ENCODE data around the gene ARFGEF3. TPM values are rescaled to one million over a fixed set of nuclear protein-coding genes. Genes with fewer than 3 reads are reported as not detected.
"Not testable (repeated sequence)": the region's sequence is repeated elsewhere in the genome, so short reads cannot be mapped to it uniquely, and the experiment has no call there.

The ARFGEF3 gene, protein sequence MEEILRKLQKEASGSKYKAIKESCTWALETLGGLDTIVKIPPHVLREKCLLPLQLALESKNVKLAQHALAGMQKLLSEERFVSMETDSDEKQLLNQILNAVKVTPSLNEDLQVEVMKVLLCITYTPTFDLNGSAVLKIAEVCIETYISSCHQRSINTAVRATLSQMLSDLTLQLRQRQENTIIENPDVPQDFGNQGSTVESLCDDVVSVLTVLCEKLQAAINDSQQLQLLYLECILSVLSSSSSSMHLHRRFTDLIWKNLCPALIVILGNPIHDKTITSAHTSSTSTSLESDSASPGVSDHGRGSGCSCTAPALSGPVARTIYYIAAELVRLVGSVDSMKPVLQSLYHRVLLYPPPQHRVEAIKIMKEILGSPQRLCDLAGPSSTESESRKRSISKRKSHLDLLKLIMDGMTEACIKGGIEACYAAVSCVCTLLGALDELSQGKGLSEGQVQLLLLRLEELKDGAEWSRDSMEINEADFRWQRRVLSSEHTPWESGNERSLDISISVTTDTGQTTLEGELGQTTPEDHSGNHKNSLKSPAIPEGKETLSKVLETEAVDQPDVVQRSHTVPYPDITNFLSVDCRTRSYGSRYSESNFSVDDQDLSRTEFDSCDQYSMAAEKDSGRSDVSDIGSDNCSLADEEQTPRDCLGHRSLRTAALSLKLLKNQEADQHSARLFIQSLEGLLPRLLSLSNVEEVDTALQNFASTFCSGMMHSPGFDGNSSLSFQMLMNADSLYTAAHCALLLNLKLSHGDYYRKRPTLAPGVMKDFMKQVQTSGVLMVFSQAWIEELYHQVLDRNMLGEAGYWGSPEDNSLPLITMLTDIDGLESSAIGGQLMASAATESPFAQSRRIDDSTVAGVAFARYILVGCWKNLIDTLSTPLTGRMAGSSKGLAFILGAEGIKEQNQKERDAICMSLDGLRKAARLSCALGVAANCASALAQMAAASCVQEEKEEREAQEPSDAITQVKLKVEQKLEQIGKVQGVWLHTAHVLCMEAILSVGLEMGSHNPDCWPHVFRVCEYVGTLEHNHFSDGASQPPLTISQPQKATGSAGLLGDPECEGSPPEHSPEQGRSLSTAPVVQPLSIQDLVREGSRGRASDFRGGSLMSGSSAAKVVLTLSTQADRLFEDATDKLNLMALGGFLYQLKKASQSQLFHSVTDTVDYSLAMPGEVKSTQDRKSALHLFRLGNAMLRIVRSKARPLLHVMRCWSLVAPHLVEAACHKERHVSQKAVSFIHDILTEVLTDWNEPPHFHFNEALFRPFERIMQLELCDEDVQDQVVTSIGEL (N-terminal part only)
- total RNA-seq = 10 to 100 TPM in 1 of 2 donors, 1 to 10 TPM in 1; 9.8 to 45.6 TPM
- 10 to 100 TPM; 15.9 to 24.0 TPM for polyA plus RNA-seq (ENCODE audit: insufficient read length in 2 of 2)
- long read RNA-seq, donor 1, full-length matches to known transcripts = 1 of 1 reads
- long read RNA-seq, donor 1, partial matches to known transcripts = 0 of 1 reads
- long read RNA-seq, donor 1, other reads (novel, unspliced or antisense) = 0 of 1 reads
- long read RNA-seq, donor 2 = 0 reads
- long read RNA-seq, donor 3, partial matches to known transcripts = 8 of 8 reads
- long read RNA-seq, donor 3, other reads (novel, unspliced or antisense) = 0 of 8 reads
- long read RNA-seq, donor 4 = 0 reads

DNA sequence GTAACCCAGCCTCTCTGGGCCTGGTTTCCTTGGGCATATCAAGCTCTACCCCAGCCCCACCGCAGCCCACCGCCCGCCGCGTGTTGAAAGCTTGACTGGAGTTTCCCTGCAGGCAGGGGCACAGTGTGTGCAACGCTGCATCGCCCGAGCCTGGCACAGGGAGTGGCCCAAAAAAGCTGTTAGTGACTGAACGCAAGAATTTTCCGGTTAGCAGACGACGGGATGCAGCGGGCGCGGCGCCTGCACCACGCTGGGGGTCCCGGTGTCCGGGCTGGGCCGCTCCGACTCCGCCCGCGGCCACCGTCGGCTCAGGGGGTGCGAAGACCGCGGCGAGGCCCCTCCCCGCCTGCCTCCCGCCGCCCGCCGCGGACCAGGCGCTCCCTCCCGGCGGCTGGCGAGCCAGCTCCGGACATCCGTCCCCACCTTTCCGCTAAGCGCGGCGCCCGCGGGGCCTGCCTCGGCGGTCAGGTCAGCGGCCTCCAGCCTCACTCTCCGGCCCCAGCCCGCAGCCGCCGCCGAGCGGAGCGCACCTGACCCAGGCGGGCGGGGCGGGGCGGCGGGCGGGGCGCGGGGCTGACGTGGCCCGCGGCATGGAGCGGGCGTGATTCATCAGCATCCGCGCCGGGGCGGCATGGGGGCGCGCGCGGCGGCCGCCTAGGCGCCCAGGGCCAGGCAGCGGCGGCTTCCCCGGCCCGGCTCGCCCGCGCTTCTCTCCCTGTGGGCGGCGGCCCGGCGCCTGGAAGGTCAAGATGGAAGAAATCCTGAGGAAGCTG, at the start of gene ARFGEF3:
Gene ARFGEF3 (plus strand): TSS at position 602 of the 773 bp plus-strand sequence. CDS start 148 bp downstream, at position 750.
- peak in 2 of 6 donors; percentile 75 to 86 for DNase-seq (ENCODE audit: low read depth in 4 of 6, low spot score in 6 of 6)
- Histone ChIP-seq H3K27ac (ENCODE audit: low read depth, low read length) (peak within 1 kb of the TSS; percentile 54), H3K4me3 (ENCODE audit: low read depth, low read length) (peak within 1 kb of the TSS; percentile 67), H3K9me3 (ENCODE audit: control insufficient read depth, insufficient read depth, low read length) (no peaks in the 10 kb centered on the region), H3K27me3 (ENCODE audit: control insufficient read depth, insufficient read depth, low read length) (peaks cover 13% of the 10 kb centered on the region), H3K36me3 (ENCODE audit: control insufficient read depth, insufficient read depth, low read length) (no peaks in the 10 kb centered on the region), H3K4me1 (ENCODE audit: control insufficient read depth, insufficient read depth, low read length) (peaks cover 6% of the 10 kb centered on the region)
- under 1% methylated on average over 93 of the region's 93 CpGs for WGBS (ENCODE audit: insufficient coverage)

DNA sequence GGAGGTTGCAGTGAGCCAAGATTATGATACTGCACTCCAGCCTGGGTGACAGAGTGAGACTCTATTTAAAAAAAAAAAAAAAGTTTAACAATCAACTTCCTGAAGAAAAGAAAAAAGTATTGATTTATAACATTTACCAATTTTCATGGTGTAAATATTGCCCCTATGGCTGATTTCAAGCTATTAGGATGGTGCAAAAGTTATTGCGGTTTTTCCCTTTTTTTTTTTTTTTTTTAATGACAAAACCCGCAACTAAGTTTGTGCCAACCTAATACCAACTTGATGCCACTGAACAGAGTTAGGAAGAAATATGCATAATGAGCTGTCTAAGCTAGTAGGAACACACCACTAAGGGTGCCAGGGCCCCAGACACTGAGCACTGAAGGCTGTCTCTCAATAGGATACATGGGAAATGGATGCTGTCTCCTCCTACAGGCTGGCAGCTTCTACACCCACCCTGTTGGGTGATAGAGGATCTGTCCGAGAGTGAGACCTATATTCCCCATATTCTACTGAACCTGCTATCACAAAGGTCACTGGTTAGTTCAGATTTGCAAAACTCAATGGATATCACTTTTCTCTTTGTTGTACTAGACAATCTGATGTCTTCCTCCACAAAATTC, 48.0 kb upstream of the ARFGEF3 start:
- Histone ChIP-seq H3K4me1 (ENCODE audit: control insufficient read depth, insufficient read depth, low read length) (no peaks in the 10 kb centered on the region), H3K27ac (ENCODE audit: low read depth, low read length) (no peak overlapping the region), H3K36me3 (ENCODE audit: control insufficient read depth, insufficient read depth, low read length) (no peaks in the 10 kb centered on the region), H3K27me3 (ENCODE audit: control insufficient read depth, insufficient read depth, low read length) (no peaks in the 10 kb centered on the region), H3K4me3 (ENCODE audit: low read depth, low read length) (no peak overlapping the region), H3K9me3 (ENCODE audit: control insufficient read depth, insufficient read depth, low read length) (no peaks in the 10 kb centered on the region)
- WGBS (ENCODE audit: insufficient coverage) = no CpG with 5 or more reads among the region's 3 CpGs
- DNase-seq (ENCODE audit: low read depth in 4 of 6, low spot score in 6 of 6) = no peak

DNA sequence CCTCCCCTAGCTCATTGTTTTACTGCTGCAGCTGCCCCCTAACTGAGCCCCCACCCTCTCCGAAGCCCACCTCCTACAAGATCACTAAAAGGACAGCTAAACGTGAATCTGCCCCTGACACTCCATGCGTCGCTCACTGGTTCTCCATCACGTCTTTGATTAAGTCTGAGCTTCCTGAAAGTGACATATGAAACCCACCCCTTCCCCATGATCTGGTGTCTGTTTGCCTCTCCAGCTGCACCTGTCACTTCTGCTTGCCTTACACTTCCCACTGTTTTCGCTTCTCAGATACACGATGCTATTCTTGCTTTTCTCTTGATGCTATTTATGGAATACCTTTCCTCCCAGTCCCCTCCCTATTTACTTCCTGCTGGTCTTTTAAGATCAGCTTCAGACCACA, 46.5 kb upstream of the ARFGEF3 start:
- Histone ChIP-seq H3K36me3 (ENCODE audit: control insufficient read depth, insufficient read depth, low read length) (no peaks in the 10 kb centered on the region), H3K27ac (ENCODE audit: low read depth, low read length) (no peak overlapping the region), H3K4me3 (ENCODE audit: low read depth, low read length) (no peak overlapping the region), H3K27me3 (ENCODE audit: control insufficient read depth, insufficient read depth, low read length) (no peaks in the 10 kb centered on the region), H3K4me1 (ENCODE audit: control insufficient read depth, insufficient read depth, low read length) (no peaks in the 10 kb centered on the region), H3K9me3 (ENCODE audit: control insufficient read depth, insufficient read depth, low read length) (no peaks in the 10 kb centered on the region)
- DNase-seq (ENCODE audit: low read depth in 4 of 6, low spot score in 6 of 6) = no peak
- 55% methylated on average over 7 of the region's 7 CpGs for WGBS (ENCODE audit: insufficient coverage)

DNA sequence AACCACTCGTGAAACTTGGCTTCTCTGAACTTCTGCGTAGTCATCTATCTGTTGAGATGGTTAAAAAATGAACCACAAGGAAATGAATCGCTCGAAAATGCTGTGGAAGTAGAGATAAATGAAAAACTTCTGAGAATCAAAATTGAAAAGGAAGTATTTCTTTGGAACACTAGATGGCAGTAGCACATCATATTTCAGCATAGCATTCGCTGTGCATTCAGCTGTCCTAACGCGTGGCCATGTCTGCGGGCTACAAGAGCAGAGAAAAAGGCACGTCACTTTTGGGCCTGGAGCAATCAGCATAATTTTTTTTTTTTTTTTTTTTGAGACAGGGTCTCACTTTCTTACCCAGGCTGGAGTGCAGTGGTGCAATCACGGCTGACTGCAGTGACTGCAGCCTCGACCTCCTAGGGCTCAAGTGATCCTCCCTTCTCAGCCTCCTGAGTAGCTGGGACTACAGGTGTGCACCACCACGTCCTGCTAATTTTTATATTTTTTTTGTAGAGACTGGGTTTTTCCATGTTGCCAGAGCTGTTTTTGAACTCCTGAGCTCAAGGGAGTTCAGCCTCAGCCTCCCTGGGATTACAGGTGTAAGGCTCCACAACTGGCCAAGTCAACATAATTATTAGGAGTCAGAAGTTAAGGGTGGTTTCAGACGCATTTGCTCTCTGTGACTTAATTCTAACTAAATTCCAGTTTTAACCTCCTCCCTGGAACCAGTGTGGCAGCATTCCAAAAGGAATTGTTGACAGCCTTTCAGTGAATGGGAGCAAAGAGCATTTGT, 45.7 kb upstream of the ARFGEF3 start:
- H3K4me3 ChIP-seq (ENCODE audit: low read depth, low read length) = no peak overlapping the region
- H3K27me3 ChIP-seq (ENCODE audit: control insufficient read depth, insufficient read depth, low read length) = no peaks in the 10 kb centered on the region
- H3K4me1 ChIP-seq (ENCODE audit: control insufficient read depth, insufficient read depth, low read length) = no peaks in the 10 kb centered on the region
- peak in 5 of 6 donors; percentile 63 to 94 (median 66) for DNase-seq (ENCODE audit: low read depth in 4 of 6, low spot score in 6 of 6)
- H3K36me3 ChIP-seq (ENCODE audit: control insufficient read depth, insufficient read depth, low read length) = no peaks in the 10 kb centered on the region
- no peaks in the 10 kb centered on the region for H3K9me3 ChIP-seq (ENCODE audit: control insufficient read depth, insufficient read depth, low read length)
- H3K27ac ChIP-seq (ENCODE audit: low read depth, low read length) = no peak overlapping the region
- 17% methylated on average over 10 of the region's 13 CpGs for WGBS (ENCODE audit: insufficient coverage)

DNA sequence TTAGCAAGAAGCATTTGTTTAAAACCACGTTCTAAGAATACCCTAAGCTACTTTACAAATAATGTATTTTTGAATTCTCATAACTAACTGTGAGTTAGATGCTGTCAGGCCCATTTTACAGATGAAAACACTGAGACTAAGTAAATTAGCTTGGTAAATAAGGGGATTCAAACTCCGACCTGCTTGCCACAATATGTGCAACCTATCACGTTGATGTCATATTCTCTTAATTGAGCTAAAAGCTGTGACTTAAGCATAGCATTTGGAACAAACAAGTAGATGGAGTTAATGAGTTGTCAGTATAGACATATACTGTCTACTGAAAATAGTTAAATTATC, 45.1 kb upstream of the ARFGEF3 start:
- no CpG with 5 or more reads among the region's 3 CpGs for WGBS (ENCODE audit: insufficient coverage)
- Histone ChIP-seq H3K4me1 (ENCODE audit: control insufficient read depth, insufficient read depth, low read length) (no peaks in the 10 kb centered on the region), H3K27me3 (ENCODE audit: control insufficient read depth, insufficient read depth, low read length) (no peaks in the 10 kb centered on the region), H3K36me3 (ENCODE audit: control insufficient read depth, insufficient read depth, low read length) (no peaks in the 10 kb centered on the region), H3K27ac (ENCODE audit: low read depth, low read length) (no peak overlapping the region), H3K9me3 (ENCODE audit: control insufficient read depth, insufficient read depth, low read length) (no peaks in the 10 kb centered on the region), H3K4me3 (ENCODE audit: low read depth, low read length) (no peak overlapping the region)
- no peak for DNase-seq (ENCODE audit: low read depth in 4 of 6, low spot score in 6 of 6)

DNA sequence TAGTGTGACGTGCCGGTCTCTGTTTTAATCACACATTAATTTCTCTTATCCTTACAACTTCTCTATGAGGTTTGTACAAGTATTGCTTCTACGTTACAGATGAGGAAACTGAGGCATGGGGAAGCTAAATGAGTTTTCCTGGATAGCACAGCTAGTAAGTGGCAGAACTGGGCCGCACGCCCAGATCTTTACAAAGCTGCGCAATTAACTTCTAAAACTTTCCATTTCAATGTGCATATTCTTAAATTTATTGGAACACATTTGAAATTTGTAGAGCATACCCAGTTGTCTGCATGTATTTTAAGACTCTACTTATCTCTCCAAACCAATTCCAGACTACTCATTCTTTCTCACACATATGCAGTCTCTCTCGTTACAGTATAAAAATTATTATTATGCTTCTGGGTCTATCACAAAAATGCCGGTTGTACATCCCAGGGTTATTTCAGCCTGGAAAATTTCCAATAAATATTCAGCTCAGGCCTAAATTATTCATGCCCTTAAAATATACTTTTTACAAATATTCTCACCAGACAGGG, 44.3 kb upstream of the ARFGEF3 start:
- no CpG with 5 or more reads among the region's 8 CpGs for WGBS (ENCODE audit: insufficient coverage)
- DNase-seq (ENCODE audit: low read depth in 4 of 6, low spot score in 6 of 6) = peak in 2 of 6 donors; percentile 39 to 74

DNA sequence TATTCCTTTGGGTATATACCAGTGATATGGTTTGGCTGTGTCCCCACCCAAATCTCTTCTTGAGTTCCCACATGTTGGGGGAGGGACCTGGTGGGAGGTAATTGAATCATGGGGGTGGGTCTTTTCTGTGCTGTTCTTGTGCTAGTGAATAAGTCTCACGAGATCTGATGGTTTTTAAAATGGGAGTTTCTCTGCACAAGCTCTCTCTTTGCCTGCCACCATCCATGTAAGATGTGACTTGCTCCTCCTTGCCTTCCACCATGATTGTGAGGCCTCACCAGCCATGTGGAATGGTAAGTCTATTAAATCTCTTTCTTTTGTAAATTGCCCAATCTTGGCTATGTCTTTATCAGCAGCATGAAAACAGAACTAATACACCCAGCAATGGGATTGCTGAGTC, 42.5 kb upstream of the ARFGEF3 start:
- not testable (repeated sequence) for H3K4me1 ChIP-seq (ENCODE audit: control insufficient read depth, insufficient read depth, low read length); H3K4me3 ChIP-seq (ENCODE audit: low read depth, low read length); H3K36me3 ChIP-seq (ENCODE audit: control insufficient read depth, insufficient read depth, low read length); H3K9me3 ChIP-seq (ENCODE audit: control insufficient read depth, insufficient read depth, low read length); DNase-seq (ENCODE audit: low read depth in 4 of 6, low spot score in 6 of 6); H3K27ac ChIP-seq (ENCODE audit: low read depth, low read length); H3K27me3 ChIP-seq (ENCODE audit: control insufficient read depth, insufficient read depth, low read length)
- WGBS (ENCODE audit: insufficient coverage) = 100% methylated on average over 1 of the region's 1 CpG

More for the DNA sequence above, 44.3 kb upstream of the ARFGEF3 start:
- Histone ChIP-seq H3K27ac (ENCODE audit: low read depth, low read length) (no peak overlapping the region), H3K27me3 (ENCODE audit: control insufficient read depth, insufficient read depth, low read length) (no peaks in the 10 kb centered on the region), H3K9me3 (ENCODE audit: control insufficient read depth, insufficient read depth, low read length) (no peaks in the 10 kb centered on the region), H3K4me1 (ENCODE audit: control insufficient read depth, insufficient read depth, low read length) (no peaks in the 10 kb centered on the region), H3K4me3 (ENCODE audit: low read depth, low read length) (no peak overlapping the region), H3K36me3 (ENCODE audit: control insufficient read depth, insufficient read depth, low read length) (no peaks in the 10 kb centered on the region)

DNA sequence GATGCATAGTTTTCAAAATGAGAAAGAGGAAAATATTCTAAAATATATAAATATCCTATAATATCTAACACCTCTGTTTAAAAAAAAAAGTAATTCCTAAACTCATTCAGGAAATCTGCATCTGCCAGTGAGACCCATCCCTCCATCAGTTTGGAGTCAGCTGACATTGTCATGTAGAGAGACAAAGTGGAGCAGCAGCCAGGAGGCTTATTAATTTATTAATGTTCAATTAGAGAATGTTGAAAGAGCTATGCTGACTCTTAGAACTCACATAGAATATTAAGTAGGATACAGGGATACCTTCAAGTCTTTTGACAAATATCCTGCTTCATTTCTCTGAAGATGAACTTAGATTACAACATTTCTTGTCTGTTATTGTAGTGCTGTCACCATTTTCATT, 41.8 kb upstream of the ARFGEF3 start:
- no peak for DNase-seq (ENCODE audit: low read depth in 4 of 6, low spot score in 6 of 6)
- Histone ChIP-seq H3K36me3 (ENCODE audit: control insufficient read depth, insufficient read depth, low read length) (no peaks in the 10 kb centered on the region), H3K4me1 (ENCODE audit: control insufficient read depth, insufficient read depth, low read length) (no peaks in the 10 kb centered on the region), H3K4me3 (ENCODE audit: low read depth, low read length) (no peak overlapping the region), H3K9me3 (ENCODE audit: control insufficient read depth, insufficient read depth, low read length) (no peaks in the 10 kb centered on the region), H3K27me3 (ENCODE audit: control insufficient read depth, insufficient read depth, low read length) (no peaks in the 10 kb centered on the region), H3K27ac (ENCODE audit: low read depth, low read length) (no peak overlapping the region)

Measured in spinal cord (tissue), 10 donors.